Measurements from ENCODE around the gene SLC38A8. TPM values are rescaled to one million over a fixed set of nuclear protein-coding genes. Genes with fewer than 3 reads are reported as not detected.
A peak's percentile ranks its signal among the peaks of the same experiment; 100 is the strongest.

SLC38A8 gene
- total and polyA plus RNA-seq, 11 donors = 0.29 to 25.3 (median 0.87) TPM; not detected in 3

DNA sequence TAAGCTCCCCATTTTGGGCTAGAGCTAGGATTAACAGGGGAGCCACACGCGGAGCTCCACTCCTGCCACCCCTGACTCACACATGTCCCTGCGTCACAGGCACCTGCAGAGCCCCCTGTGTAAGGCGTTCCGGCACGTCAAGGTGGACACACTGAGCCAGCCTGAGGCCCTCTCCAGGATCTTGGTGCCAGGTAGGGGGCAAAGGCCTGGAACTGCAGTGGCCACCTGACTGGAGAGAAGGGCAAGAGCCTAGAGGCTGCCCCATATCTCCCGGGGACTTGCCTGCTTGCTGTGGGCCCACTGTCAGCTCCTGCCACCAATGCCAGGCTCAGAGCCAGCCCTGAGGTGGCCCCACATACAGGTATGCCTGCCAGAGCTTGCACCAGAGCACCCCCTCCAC is 40.9 kb downstream of the SLC38A8 start:
- no peaks in the 10 kb centered on the region for H3K36me3 ChIP-seq
- no peak overlapping the region for H3K4me3 ChIP-seq
- H3K27me3 ChIP-seq = peaks cover 0 to 13% (median 0%) of the 10 kb centered on the region in 9 donors
- ATAC-seq = no peak
- H3K4me1 ChIP-seq = no peaks in the 10 kb centered on the region
- intact Hi-C loops (cut with DNase I) = no loop called here
- no peak overlapping the region for H3K27ac ChIP-seq
- 87 to 93% (median 92%) methylated on average over 6 to 7 of the region's 7 CpGs for WGBS, 4 donors
- TF ChIP-seq, protein P1, sequence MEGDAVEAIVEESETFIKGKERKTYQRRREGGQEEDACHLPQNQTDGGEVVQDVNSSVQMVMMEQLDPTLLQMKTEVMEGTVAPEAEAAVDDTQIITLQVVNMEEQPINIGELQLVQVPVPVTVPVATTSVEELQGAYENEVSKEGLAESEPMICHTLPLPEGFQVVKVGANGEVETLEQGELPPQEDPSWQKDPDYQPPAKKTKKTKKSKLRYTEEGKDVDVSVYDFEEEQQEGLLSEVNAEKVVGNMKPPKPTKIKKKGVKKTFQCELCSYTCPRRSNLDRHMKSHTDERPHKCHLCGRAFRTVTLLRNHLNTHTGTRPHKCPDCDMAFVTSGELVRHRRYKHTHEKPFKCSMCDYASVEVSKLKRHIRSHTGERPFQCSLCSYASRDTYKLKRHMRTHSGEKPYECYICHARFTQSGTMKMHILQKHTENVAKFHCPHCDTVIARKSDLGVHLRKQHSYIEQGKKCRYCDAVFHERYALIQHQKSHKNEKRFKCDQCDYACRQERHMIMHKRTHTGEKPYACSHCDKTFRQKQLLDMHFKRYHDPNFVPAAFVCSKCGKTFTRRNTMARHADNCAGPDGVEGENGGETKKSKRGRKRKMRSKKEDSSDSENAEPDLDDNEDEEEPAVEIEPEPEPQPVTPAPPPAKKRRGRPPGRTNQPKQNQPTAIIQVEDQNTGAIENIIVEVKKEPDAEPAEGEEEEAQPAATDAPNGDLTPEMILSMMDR (IDR thresholded peaks at IDR 0.05) = no peak
- TF ChIP-seq POLR2A (IDR thresholded peaks at IDR 0.05) = no peak
- no peaks in the 10 kb centered on the region for H3K9me3 ChIP-seq
- DNase-seq = peak in 1 of 5 donors; percentile 19

DNA sequence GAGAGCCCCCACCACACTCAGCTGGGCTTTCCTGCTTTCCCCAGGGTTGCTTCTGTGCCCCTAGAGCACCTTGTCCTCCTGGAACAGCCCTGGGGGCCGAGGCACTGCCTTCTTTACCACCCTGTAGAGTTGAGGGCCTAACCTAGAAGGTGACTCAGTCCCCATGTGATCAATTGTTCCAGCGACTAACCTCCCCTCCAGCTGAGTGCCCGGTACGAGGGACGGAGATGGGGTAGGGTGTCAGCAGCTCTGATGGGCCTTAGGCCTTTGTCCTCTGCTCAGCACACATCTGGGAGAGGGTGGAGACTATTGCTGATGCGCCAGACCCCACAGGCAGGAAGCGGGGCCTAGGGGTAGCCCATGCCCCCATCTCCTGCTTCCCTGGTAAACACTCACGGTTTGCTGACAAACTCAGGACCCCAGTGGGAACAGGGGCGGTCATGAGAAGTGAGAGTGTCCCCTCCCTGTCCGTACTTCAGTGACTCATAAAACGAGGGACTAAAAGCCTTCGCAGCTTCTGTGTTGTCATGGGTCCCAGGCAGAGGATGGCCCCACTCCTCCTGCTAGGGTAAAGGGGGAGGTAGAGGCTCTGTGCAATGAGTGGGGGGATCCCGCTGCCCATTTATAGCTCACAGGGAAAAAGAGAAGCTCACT is 41.5 kb downstream of the SLC38A8 start:
- Histone ChIP-seq H3K36me3 (no peaks in the 10 kb centered on the region), H3K9me3 (no peaks in the 10 kb centered on the region), H3K4me3 (no peak overlapping the region), H3K4me1 (peaks cover 0 to 1% (median 0%) of the 10 kb centered on the region in 12 donors), H3K27ac (no peak overlapping the region), H3K27me3 (peaks cover 0 to 19% (median 0%) of the 10 kb centered on the region in 9 donors)
- intact Hi-C loops (cut with DNase I) = no loop called here
- DNase-seq = no peak
- no peak for TF ChIP-seq POLR2A (IDR thresholded peaks at IDR 0.05)
- TF ChIP-seq, protein P1 (IDR thresholded peaks at IDR 0.05) = no peak
- ATAC-seq = no peak
- 60 to 84% (median 76%) methylated on average over 11 to 13 of the region's 13 CpGs for WGBS, 4 donors

DNA sequence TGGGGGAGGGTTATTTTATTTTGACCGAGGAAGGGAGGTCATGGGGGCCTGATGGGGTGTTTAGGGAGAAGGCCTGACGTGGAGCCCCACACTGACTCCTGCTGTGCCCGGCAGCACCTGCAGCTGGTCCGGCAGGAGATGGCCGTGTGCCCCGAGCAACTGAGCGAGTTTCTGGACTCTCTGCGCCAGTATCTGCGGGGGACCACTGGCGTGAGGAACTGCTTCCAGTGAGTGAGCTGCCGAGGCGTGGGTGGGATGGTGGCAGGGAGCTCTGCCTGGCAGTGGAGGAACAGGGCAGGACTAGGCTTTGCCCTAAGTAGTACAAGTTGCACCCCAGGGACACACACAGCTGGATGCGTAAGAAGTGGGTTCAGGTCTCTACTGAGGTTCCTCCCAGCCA is 44.5 kb downstream of the SLC38A8 start:
- peaks cover 0 to 19% (median 0%) of the 10 kb centered on the region in 9 donors for H3K27me3 ChIP-seq
- DNase-seq = no peak
- no peak overlapping the region for H3K4me3 ChIP-seq
- H3K27ac ChIP-seq = no peak overlapping the region
- TF ChIP-seq, protein P1 (IDR thresholded peaks at IDR 0.05) = no peak
- no peak for TF ChIP-seq POLR2A (IDR thresholded peaks at IDR 0.05)
- WGBS, 4 donors = 84 to 89% (median 88%) methylated on average over 12 to 13 of the region's 13 CpGs
- no peaks in the 10 kb centered on the region for H3K9me3 ChIP-seq
- intact Hi-C loops (cut with DNase I) = no loop called here
- no peaks in the 10 kb centered on the region for H3K36me3 ChIP-seq
- peaks cover 0 to 13% (median under 1%) of the 10 kb centered on the region in 12 donors for H3K4me1 ChIP-seq
- ATAC-seq = no peak

DNA sequence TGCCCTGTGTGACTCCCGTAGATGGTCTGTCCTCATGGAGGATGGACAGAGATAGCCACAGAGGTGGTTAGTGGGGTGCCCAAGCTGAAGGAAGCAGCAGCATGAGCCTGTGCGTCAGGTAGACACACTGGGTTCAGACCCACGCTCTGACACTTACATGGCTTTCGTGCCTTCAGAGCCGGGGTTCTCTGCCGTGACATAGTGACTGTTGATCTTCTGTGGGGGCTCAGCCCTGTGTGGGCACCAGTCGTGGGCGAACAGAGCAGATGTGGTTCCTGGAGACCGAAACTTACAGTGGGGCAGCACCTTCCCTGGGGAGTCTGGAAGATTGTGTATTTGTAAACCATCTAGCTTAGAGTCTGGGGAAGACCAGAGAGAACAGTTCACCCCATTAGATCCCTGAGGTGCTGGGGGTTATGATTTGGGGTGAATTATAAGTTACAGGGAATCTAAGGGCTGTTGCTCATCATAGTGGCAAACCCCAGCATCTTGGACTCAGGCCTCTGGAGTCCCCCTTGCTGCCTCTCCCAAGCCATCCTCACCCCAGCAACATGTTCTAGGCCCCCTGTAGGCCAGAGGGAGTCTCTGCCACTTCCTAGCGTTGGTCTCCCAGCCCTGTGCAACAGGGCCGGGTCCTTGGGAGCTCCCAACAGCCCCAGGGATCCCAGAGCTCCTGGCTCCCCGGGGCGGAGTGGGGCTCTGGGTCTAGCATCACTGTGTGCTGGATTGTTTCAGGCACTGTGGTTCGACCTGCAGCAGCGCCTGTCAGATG is 45.9 kb downstream of the SLC38A8 start:
- WGBS, 4 donors = 84 to 87% (median 85%) methylated on average over 6 to 15 of the region's 15 CpGs
- DNase-seq = no peak

More for the DNA sequence above, 45.9 kb downstream of the SLC38A8 start:
- no peak for ATAC-seq
- intact Hi-C loops (cut with DNase I) = no loop called here
- H3K9me3 ChIP-seq = no peaks in the 10 kb centered on the region
- H3K27ac ChIP-seq = no peak overlapping the region
- H3K27me3 ChIP-seq = peaks cover 0 to 19% (median 0%) of the 10 kb centered on the region in 9 donors
- H3K4me3 ChIP-seq = no peak overlapping the region
- TF ChIP-seq, protein P1 (IDR thresholded peaks at IDR 0.05) = no peak
- peaks cover 0 to 21% (median 5%) of the 10 kb centered on the region in 12 donors for H3K4me1 ChIP-seq
- no peaks in the 10 kb centered on the region for H3K36me3 ChIP-seq
